ENCODE data around the gene SLC9A9. TPM values are rescaled to one million over a fixed set of nuclear protein-coding genes. Genes with fewer than 3 reads are reported as not detected.

The SLC9A9 gene
- total and polyA plus RNA-seq, 9 of the 15 experiments (the other 6 are each of a cell fraction or from before 2014, with no cell fraction given), result 0.03 to 0.13 TPM; not detected in 7

DNA sequence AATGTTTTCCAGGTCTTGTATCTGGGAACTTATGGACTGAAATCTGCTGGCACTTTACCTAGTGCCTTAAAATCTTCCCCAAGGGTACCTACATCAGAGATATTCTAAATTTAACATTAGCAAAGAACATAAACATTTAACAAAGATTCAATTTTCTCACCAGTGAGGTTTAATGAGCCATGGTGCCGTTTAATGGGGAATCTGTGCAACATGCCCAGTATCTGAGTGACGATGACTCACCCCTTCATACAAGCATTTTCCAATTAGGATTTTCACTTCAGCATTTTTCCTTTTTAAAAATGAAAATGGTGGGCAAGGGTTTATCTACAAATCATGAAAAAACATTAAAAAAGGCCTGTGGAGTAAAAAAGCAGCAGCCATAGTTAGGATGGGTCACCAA is 189.4 kb downstream of the SLC9A9 start:
- CTCF ChIA-PET (ENCODE audit: low intra/inter-chr PET ratio), result no interaction called here

More for the DNA sequence above, 189.4 kb downstream of the SLC9A9 start:
- H3K27ac ChIP-seq (ENCODE audit: extremely low read depth, low read depth, low read length), result no peak overlapping the region
- ATAC-seq, result no peak
- H2AFZ ChIP-seq (ENCODE audit: low read depth, low read length), result no peak overlapping the region
- no peaks in the 10 kb centered on the region for H3K36me3 ChIP-seq (ENCODE audit: control insufficient read depth, insufficient read depth, low read length)
- no peak for FAIRE-seq
- in situ Hi-C loops (cut with MboI) (no loop called here), intact Hi-C loops (cut with micrococcal nuclease) (no loop called here)
- DNase-seq (ENCODE audit: extremely low read depth in 1 of 4, low spot score in 3 of 4), result no peak
- no peaks in the 10 kb centered on the region for H3K27me3 ChIP-seq (ENCODE audit: control insufficient read depth in 2 of 2, insufficient read depth in 2 of 2, low read length in 2 of 2)
- H3K9me1 ChIP-seq (ENCODE audit: control insufficient read depth, insufficient read depth, low read length), result no peaks in the 10 kb centered on the region
- WGBS (ENCODE audit: insufficient coverage, low coverage, missing lambda C conversion rate), result 6% methylated on average over 2 of the region's 2 CpGs
- POLR2A ChIA-PET, result no interaction called here
- no peak overlapping the region for H3K4me3 ChIP-seq
- no peaks in the 10 kb centered on the region for H4K20me1 ChIP-seq (replicated peaks; ENCODE audit: control insufficient read depth, insufficient read depth, low read length)
- H3K4me1 ChIP-seq (replicated peaks in 1 of 2; ENCODE audit: control insufficient read depth in 2 of 2, insufficient read depth in 2 of 2, low read length in 2 of 2), result no peaks in the 10 kb centered on the region
- no peak overlapping the region for H3K9ac ChIP-seq (ENCODE audit: insufficient read depth in 1 of 2, low read depth in 2 of 2, low read length in 2 of 2)
- H3K9me3 ChIP-seq (replicated peaks; ENCODE audit: control insufficient read depth, insufficient read depth, low read depth, low read length), result no peaks in the 10 kb centered on the region
- no peaks in the 10 kb centered on the region for H3K79me2 ChIP-seq (ENCODE audit: control insufficient read depth, insufficient read depth, low read length)
- no TSS peak for BruUV-seq (replicated peaks)
- TF ChIP-seq, protein P1, sequence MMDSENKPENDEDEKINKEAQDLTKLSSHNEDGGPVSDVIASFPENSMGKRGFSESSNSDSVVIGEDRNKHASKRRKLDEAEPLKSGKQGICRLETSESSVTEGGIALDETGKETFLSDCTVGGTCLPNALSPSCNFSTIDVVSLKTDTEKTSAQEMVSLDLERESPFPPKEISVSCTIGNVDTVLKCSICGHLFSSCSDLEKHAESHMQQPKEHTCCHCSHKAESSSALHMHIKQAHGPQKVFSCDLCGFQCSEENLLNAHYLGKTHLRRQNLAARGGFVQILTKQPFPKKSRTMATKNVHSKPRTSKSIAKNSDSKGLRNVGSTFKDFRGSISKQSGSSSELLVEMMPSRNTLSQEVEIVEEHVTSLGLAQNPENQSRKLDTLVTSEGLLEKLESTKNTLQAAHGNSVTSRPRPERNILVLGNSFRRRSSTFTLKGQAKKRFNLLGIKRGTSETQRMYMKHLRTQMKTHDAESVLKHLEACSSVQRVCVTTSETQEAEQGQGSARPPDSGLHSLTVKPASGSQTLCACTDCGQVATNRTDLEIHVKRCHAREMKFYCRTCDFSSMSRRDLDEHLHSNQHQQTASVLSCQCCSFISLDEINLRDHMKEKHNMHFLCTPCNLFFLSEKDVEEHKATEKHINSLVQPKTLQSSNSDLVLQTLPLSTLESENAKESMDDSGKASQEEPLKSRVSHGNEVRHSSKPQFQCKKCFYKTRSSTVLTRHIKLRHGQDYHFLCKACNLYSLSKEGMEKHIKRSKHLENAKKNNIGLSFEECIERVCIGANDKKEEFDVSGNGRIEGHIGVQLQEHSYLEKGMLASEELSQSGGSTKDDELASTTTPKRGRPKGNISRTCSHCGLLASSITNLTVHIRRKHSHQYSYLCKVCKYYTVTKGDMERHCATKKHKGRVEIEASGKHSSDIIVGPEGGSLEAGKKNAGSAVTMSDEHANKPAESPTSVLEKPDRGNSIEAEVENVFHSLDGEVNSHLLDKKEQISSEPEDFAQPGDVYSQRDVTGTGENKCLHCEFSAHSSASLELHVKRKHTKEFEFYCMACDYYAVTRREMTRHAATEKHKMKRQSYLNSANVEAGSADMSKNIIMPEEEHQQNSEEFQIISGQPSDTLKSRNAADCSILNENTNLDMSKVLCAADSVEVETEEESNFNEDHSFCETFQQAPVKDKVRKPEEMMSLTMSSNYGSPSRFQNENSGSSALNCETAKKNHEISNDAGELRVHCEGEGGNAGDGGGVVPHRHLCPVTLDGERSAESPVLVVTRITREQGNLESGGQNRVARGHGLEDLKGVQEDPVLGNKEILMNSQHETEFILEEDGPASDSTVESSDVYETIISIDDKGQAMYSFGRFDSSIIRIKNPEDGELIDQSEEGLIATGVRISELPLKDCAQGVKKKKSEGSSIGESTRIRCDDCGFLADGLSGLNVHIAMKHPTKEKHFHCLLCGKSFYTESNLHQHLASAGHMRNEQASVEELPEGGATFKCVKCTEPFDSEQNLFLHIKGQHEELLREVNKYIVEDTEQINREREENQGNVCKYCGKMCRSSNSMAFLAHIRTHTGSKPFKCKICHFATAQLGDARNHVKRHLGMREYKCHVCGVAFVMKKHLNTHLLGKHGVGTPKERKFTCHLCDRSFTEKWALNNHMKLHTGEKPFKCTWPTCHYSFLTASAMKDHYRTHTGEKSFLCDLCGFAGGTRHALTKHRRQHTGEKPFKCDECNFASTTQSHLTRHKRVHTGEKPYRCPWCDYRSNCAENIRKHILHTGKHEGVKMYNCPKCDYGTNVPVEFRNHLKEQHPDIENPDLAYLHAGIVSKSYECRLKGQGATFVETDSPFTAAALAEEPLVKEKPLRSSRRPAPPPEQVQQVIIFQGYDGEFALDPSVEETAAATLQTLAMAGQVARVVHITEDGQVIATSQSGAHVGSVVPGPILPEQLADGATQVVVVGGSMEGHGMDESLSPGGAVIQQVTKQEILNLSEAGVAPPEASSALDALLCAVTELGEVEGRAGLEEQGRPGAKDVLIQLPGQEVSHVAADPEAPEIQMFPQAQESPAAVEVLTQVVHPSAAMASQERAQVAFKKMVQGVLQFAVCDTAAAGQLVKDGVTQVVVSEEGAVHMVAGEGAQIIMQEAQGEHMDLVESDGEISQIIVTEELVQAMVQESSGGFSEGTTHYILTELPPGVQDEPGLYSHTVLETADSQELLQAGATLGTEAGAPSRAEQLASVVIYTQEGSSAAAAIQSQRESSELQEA (IDR thresholded peaks at IDR 0.05; ENCODE audit: low read depth), result no peak
- TF ChIP-seq DDX20 (tag; IDR thresholded peaks at IDR 0.05; ENCODE audit: low read depth) (no peak), SLC30A9 (CRISPR knock-in tag; IDR thresholded peaks at IDR 0.05) (no peak), CEBPG (CRISPR knock-in tag; IDR thresholded peaks at IDR 0.05) (no peak), CEBPG (tag; conservative IDR thresholded peaks at IDR 0.05 in 1 of 2, IDR thresholded peaks at IDR 0.05 in 1 of 2) (no peak), ZFP36 (IDR thresholded peaks at IDR 0.05; ENCODE audit: low read depth, low read length, partially characterized antibody) (no peak), SMAD1 (IDR thresholded peaks at IDR 0.05; ENCODE audit: low read depth, low read length, partially characterized antibody) (no peak)
- no peak overlapping the region for H3K4me2 ChIP-seq (ENCODE audit: insufficient read depth, low read length)
